Natural killer cell (primary cell): ENCODE results near the gene RPAP3. TPM values are rescaled to one million over a fixed set of nuclear protein-coding genes. Genes with fewer than 3 reads are reported as not detected.

Experiments used
- ATAC-seq, 3 donors: fragments of 150-1000 bp in 2 of 3; fragments of 200-7000 bp in 1 of 3; cut with Tn5 transposase; 1 replicate in 1 of 3; 2 replicates in 2 of 3; pipeline ENCODE4 v1.10.0; 2021; ENCODE audit warnings: mild to moderate bottlenecking in 2 of 3, moderate library complexity in 2 of 3
- DNase-seq, 2 donors: peaks; one replicate each; pipeline versions ENCODE4 v3.0.0 to v3.0.0-alpha.2; 2013 to 2021; ENCODE audit warnings: mixed read lengths in 1 of 2
- H3K27ac ChIP-seq: one replicate; pipeline ENCODE4 v1.5.1; 2013; ENCODE audit warnings: mild to moderate bottlenecking, low read length
- H3K27me3 ChIP-seq: one replicate; pipeline ENCODE4 v1.6.1; 2013; ENCODE audit warnings: low read length; ENCODE audit not compliant: control insufficient read depth, insufficient read depth
- H3K36me3 ChIP-seq: one replicate; pipeline ENCODE4 v1.6.1; 2013; ENCODE audit warnings: low read length; ENCODE audit not compliant: control insufficient read depth, insufficient read depth
- H3K4me1 ChIP-seq: one replicate; pipeline ENCODE4 v1.6.1; 2013; ENCODE audit warnings: low read length; ENCODE audit not compliant: control insufficient read depth, insufficient read depth
- H3K4me3 ChIP-seq: one replicate; pipeline ENCODE4 v1.5.1; 2013; ENCODE audit warnings: low read length
- H3K9me3 ChIP-seq: one replicate; pipeline ENCODE4 v1.6.1; 2013; ENCODE audit warnings: low read length; ENCODE audit not compliant: control insufficient read depth, insufficient read depth
- H3K27ac Mint-ChIP-seq, 2 donors: one replicate each; pipeline ENCODE4 v1.8.0; 2022; ENCODE audit warnings: mild to moderate bottlenecking in 2 of 2, mixed read lengths in 2 of 2, moderate library complexity in 1 of 2
- H3K27me3 Mint-ChIP-seq, 2 donors: one replicate each; pipeline ENCODE4 v1.8.0; 2022; ENCODE audit warnings: low read depth in 2 of 2, mixed read lengths in 2 of 2
- H3K36me3 Mint-ChIP-seq: one replicate; pipeline ENCODE4 v1.8.0; 2022; ENCODE audit warnings: mixed read lengths
- H3K4me1 Mint-ChIP-seq, 2 donors: one replicate each; pipeline ENCODE4 v1.8.0; 2022; ENCODE audit warnings: mixed read lengths in 2 of 2
- H3K4me3 Mint-ChIP-seq: one replicate; pipeline ENCODE4 v1.8.0; 2022; ENCODE audit warnings: mild to moderate bottlenecking, moderate library complexity, mixed read lengths
- H3K9me3 Mint-ChIP-seq, 2 donors: one replicate each; pipeline ENCODE4 v1.8.0; 2022; ENCODE audit warnings: mixed read lengths in 2 of 2
- CTCF ChIP-seq: fragments of 200-600 bp; IDR thresholded peaks from one replicate; pipeline ENCODE4 v1.8.0; 2022; ENCODE audit warnings: antibody characterized with exemption
- WGBS: methylation state at CpG from one replicate; pipeline ENCODE4 v1.1.7; 2013; ENCODE audit warnings: missing lambda C conversion rate; ENCODE audit not compliant: insufficient coverage; 5-methylcytosine and 5-hydroxymethylcytosine counted together
- intact Hi-C: fragments of 100-400 bp; cut with micrococcal nuclease; formaldehyde crosslinking; loops from one replicate; pipeline ENCODE4 v1.14.2; 2022
- total RNA-seq, 4 donors: library from RNA; stranded (reverse); fragments of 120-200 nt in 1 of 4; gene quantifications; one replicate each; pipeline versions ENCODE4 v1.2.3 to v1.2.4, GENCODE V29; 2013 to 2022

Gene RPAP3
- total RNA-seq, 3 donors from 2014 or later (not counting 1 experiment from before 2014, with no cell fraction given), result 22.8 to 35.8 (median 24.8) TPM

DNA sequence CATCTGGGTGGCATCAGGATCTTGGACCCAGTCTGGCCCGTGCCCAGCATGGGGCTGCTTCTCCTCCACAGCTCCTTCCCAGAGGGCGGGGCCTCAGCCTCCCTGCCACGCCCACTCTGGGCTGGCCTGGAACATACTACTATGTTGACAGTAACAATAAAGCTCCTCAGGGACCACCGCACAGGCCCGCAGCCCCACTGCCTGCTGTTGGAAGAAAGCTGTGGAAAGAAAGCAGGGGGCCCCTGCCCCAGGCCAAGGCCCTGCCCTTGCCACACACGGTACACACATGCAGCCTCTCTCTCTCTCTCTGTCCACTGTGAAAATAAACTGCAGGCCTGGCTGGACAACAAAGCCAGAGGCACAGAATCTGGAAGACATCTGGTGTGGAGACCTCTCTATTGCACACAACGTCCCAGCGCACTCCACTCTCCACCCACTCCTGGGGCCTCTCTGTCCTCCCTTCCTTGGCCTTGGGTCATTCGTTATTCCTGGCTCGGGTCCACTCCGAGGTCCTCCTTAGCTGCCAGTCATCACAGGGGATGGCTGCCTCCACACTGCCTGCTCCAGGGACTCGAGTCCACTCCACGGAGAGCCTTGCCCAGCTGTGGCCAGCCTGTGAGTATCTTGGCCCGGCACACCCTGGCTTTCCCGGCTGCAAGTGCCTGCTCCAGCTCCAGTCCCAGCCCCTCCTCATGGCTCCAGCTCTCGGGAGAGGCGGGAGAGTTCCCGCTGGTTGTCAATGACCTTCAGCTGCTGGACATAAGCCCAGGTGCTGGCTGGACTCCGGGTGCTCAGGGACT, 31.2 kb upstream of the RPAP3 start:
- Mint-ChIP-seq H3K9me3 (no peaks in the 10 kb centered on the region), H3K4me3 (no peak overlapping the region), H3K27ac (no peak overlapping the region), H3K27me3 (peaks cover 0 to 4% of the 10 kb centered on the region in 2 donors), H3K4me1 (peaks cover 12 to 27% of the 10 kb centered on the region in 2 donors), H3K36me3 (no peaks in the 10 kb centered on the region)
- no peak overlapping the region for H3K27ac ChIP-seq
- H3K9me3 ChIP-seq, result no peaks in the 10 kb centered on the region
- no peaks in the 10 kb centered on the region for H3K36me3 ChIP-seq
- H3K4me1 ChIP-seq, result peaks cover 27% of the 10 kb centered on the region
- TF ChIP-seq CTCF, result no peak
- peaks cover 2% of the 10 kb centered on the region for H3K27me3 ChIP-seq
- no peak for DNase-seq
- intact Hi-C loops, result no loop called here
- H3K4me3 ChIP-seq, result no peak overlapping the region
- ATAC-seq, result no peak
- 92% methylated on average over 18 of the region's 19 CpGs for WGBS

GRCh38 chr12:47736216-47736615, 30.4 kb upstream of the RPAP3 start:
- H3K27ac Mint-ChIP-seq, result no peak overlapping the region
- ATAC-seq, result no peak
- H3K9me3 Mint-ChIP-seq, result no peaks in the 10 kb centered on the region

GRCh38 chr12:47735649-47736048, 29.8 kb upstream of the RPAP3 start:
- 91% methylated on average over 11 of the region's 11 CpGs for WGBS
- no peak for TF ChIP-seq CTCF
- H3K4me1 ChIP-seq, result peaks cover 13% of the 10 kb centered on the region
- Mint-ChIP-seq H3K9me3 (no peaks in the 10 kb centered on the region), H3K27me3 (peaks cover 0 to 4% of the 10 kb centered on the region in 2 donors), H3K27ac (no peak overlapping the region), H3K36me3 (no peaks in the 10 kb centered on the region), H3K4me3 (no peak overlapping the region), H3K4me1 (peaks cover 6 to 17% of the 10 kb centered on the region in 2 donors)
- H3K9me3 ChIP-seq, result no peaks in the 10 kb centered on the region
- ATAC-seq (no peak), DNase-seq (no peak)
- no peak overlapping the region for H3K27ac ChIP-seq
- no peaks in the 10 kb centered on the region for H3K36me3 ChIP-seq
- peaks cover under 1% of the 10 kb centered on the region for H3K27me3 ChIP-seq
- no peak overlapping the region for H3K4me3 ChIP-seq
- intact Hi-C loops, result no loop called here

More at GRCh38 chr12:47736216-47736615, 30.4 kb upstream of the RPAP3 start:
- 86% methylated on average over 4 of the region's 4 CpGs for WGBS
- intact Hi-C loops, result no loop called here
- Histone ChIP-seq H3K4me1 (peaks cover 19% of the 10 kb centered on the region), H3K4me3 (no peak overlapping the region), H3K27me3 (peaks cover 2% of the 10 kb centered on the region), H3K27ac (no peak overlapping the region), H3K36me3 (no peaks in the 10 kb centered on the region), H3K9me3 (no peaks in the 10 kb centered on the region)
- no peaks in the 10 kb centered on the region for H3K36me3 Mint-ChIP-seq
- no peak for DNase-seq
- H3K27me3 Mint-ChIP-seq, result peaks cover 0 to 4% of the 10 kb centered on the region in 2 donors
- H3K4me1 Mint-ChIP-seq, result peaks cover 8 to 23% of the 10 kb centered on the region in 2 donors
- no peak overlapping the region for H3K4me3 Mint-ChIP-seq
- no peak for TF ChIP-seq CTCF
